HCT116 (cell line): Measurements from ENCODE around the gene CMIP. TPM values are rescaled to one million over a fixed set of nuclear protein-coding genes. Genes with fewer than 3 reads are reported as not detected.

Source experiments
- ATAC-seq: fragments of 200-7000 bp; cut with Tn5 transposase; 2 replicates; pipeline ENCODE4 v1.9.1; 2020; ENCODE audit warnings: mild to moderate bottlenecking, moderate library complexity
- BruUV-seq: library from RNA; stranded (reverse); fragments of 400-500 nt; replicated peaks from 2 replicates; lab custom pipeline; 2021; lab: Mats Ljungman, UMichigan
- CTCF ChIA-PET: fragments of 300-600 bp; sonication (Branson Sonifier 250); formaldehyde crosslinking; loops from one replicate; lab custom pipeline; 2021; ENCODE audit warnings: antibody characterized with exemption; lab: Charles Lee
- POLR2A ChIA-PET: fragments of 300-600, 350-600 bp; sonication (Branson Sonifier 250); formaldehyde crosslinking; loops from one replicate; lab custom pipeline; 2021; ENCODE audit warnings: antibody characterized with exemption; lab: Charles Lee
- RAD21 ChIA-PET, 2 experiments: fragments of 300-600 bp; sonication (Branson Sonifier 250); formaldehyde crosslinking; loops; one replicate each; lab custom pipeline; 2023; ENCODE audit warnings: low total read pairs in 2 of 2; ENCODE audit not compliant: uncharacterized antibody in 2 of 2, unreplicated experiment in 2 of 2, low non-redundant PET in 1 of 2; lab: Charles Lee
- DNase-seq: peaks from one replicate; pipeline ENCODE4 v3.0.0-alpha.2; 2010; ENCODE audit warnings: low read depth, low spot score
- H2AFZ ChIP-seq: fragments of 200-600 bp; shearing (Covaris generic), sonication (generic); 2 replicates; pipeline ENCODE4 v1.6.1; 2017; ENCODE audit warnings: low read depth, mixed run types, mixed read lengths, antibody characterized with exemption, low read length; ENCODE audit not compliant: poor library complexity, severe bottlenecking
- H3K27ac ChIP-seq: 2 replicates; pipeline ENCODE4 v1.5.1; 2012; ENCODE audit warnings: low read depth, low read length
- H3K27me3 ChIP-seq: fragments of 200-600 bp; sonication (generic); 2 replicates; pipeline ENCODE4 v1.6.1; 2016; ENCODE audit warnings: mixed run types, low read length, mixed read lengths; ENCODE audit not compliant: insufficient read depth
- H3K36me3 ChIP-seq, 2 experiments: fragments of 200-500 bp in 1 of 2; fragments of 200-600 bp in 1 of 2; sonication (Bioruptor generic) in 1 of 2; sonication (generic) in 1 of 2; 2 replicates each; pipeline versions ENCODE4 v1.5.1 to v1.6.1; 2014 to 2016; ENCODE audit warnings: low read length in 2 of 2, inconsistent platforms in 1 of 2, mixed read lengths in 1 of 2, mixed run types in 1 of 2; ENCODE audit not compliant: insufficient read depth in 2 of 2, control insufficient read depth in 1 of 2
- H3K4me1 ChIP-seq, 2 experiments: fragments of 200-600 bp in 1 of 2; sonication (generic) in 1 of 2; 2 replicates each; pipeline versions ENCODE4 v1.5.1 to v1.6.1; 2012 to 2017; ENCODE audit warnings: low read length in 2 of 2, inconsistent platforms in 1 of 2, mild to moderate bottlenecking in 1 of 2, mixed read lengths in 1 of 2, mixed run types in 1 of 2, moderate library complexity in 1 of 2; ENCODE audit not compliant: insufficient read depth in 2 of 2, control insufficient read depth in 1 of 2
- H3K4me2 ChIP-seq: fragments of 200-600 bp; sonication (generic); 2 replicates; pipeline ENCODE4 v1.6.1; 2017; ENCODE audit warnings: mixed run types, low read length, mixed read lengths
- H3K4me3 ChIP-seq, 2 experiments: fragments of 200-600 bp in 1 of 2; sonication (generic) in 1 of 2; replicated peaks in 1 of 2; 2 replicates each; pipeline ENCODE4 v1.5.1; 2011 to 2016; ENCODE audit warnings: low read length in 2 of 2, control low read depth in 1 of 2, low read depth in 1 of 2, mild to moderate bottlenecking in 1 of 2, mixed read lengths in 1 of 2, mixed run types in 1 of 2
- H3K79me2 ChIP-seq: fragments of 200-600 bp; sonication (generic); 2 replicates; pipeline ENCODE4 v1.6.1; 2017; ENCODE audit warnings: mild to moderate bottlenecking, mixed run types, low read length, moderate library complexity, mixed read lengths; ENCODE audit not compliant: insufficient read depth
- H3K9ac ChIP-seq: fragments of 200-600 bp; sonication (generic); 2 replicates; pipeline ENCODE4 v1.6.1; 2016; ENCODE audit warnings: low read length, mixed read lengths
- H3K9me2 ChIP-seq: fragments of 200-600 bp; sonication (generic), shearing (Covaris generic); 2 replicates; pipeline ENCODE4 v1.6.1; 2017; ENCODE audit warnings: mixed run types, mild to moderate bottlenecking, moderate library complexity; ENCODE audit not compliant: insufficient read depth
- H3K9me3 ChIP-seq, 2 experiments: fragments of 200-500 bp in 1 of 2; fragments of 200-600 bp in 1 of 2; sonication (Bioruptor generic) in 1 of 2; sonication (generic) in 1 of 2; 2 replicates each; pipeline ENCODE4 v1.6.1; 2014 to 2017; ENCODE audit warnings: low read length in 2 of 2, mixed read lengths in 2 of 2, inconsistent platforms in 1 of 2, low read depth in 1 of 2, mild to moderate bottlenecking in 1 of 2, mixed run types in 1 of 2, moderate library complexity in 1 of 2; ENCODE audit not compliant: control insufficient read depth in 1 of 2, insufficient read depth in 1 of 2
- H4K20me1 ChIP-seq: fragments of 200-600 bp; sonication (generic), shearing (Covaris generic); 2 replicates; pipeline ENCODE4 v1.6.1; 2017; ENCODE audit warnings: mixed run types, mild to moderate bottlenecking, moderate library complexity; ENCODE audit not compliant: insufficient read depth
- CBX3 ChIP-seq: IDR thresholded peaks from 2 replicates; pipeline ENCODE4 v1.6.1; 2012; ENCODE audit warnings: low read depth
- EGR1 ChIP-seq: IDR thresholded peaks from 2 replicates; pipeline ENCODE4 v1.6.1; 2012; ENCODE audit warnings: low read depth
- ELF1 ChIP-seq: IDR thresholded peaks from 2 replicates; pipeline ENCODE4 v1.6.1; 2012; ENCODE audit warnings: low read depth, borderline replicate concordance
- EZH2 ChIP-seq: fragments of 200-600 bp; sonication (generic); IDR thresholded peaks from 2 replicates; pipeline ENCODE4 v1.6.1; 2017; ENCODE audit warnings: antibody characterized with exemption, mixed run types
- FOSL1 ChIP-seq: IDR thresholded peaks from 2 replicates; pipeline ENCODE4 v1.6.1; 2012; ENCODE audit warnings: low read depth
- JUND ChIP-seq: IDR thresholded peaks from 2 replicates; pipeline ENCODE4 v1.6.1; 2012
- POLR2A ChIP-seq: IDR thresholded peaks from 2 replicates; pipeline ENCODE4 v1.7.0; 2011; ENCODE audit warnings: borderline replicate concordance; ENCODE audit not compliant: insufficient read depth, insufficient read length; ENCODE audit errors: extremely low read depth
- REST ChIP-seq: IDR thresholded peaks from 2 replicates; pipeline ENCODE4 v1.6.1; 2012; ENCODE audit warnings: low read depth
- SRF ChIP-seq: IDR thresholded peaks from 2 replicates; pipeline ENCODE4 v1.6.1; 2012; ENCODE audit warnings: low read depth
- TCF7L2 ChIP-seq: IDR thresholded peaks from 2 replicates; pipeline ENCODE4 v1.7.0; 2011; ENCODE audit warnings: borderline replicate concordance, inconsistent platforms; ENCODE audit not compliant: insufficient read depth, insufficient read length; ENCODE audit errors: extremely low read depth
- YY1 ChIP-seq: IDR thresholded peaks from 2 replicates; pipeline ENCODE4 v1.6.1; 2011; ENCODE audit warnings: low read length, low read depth, moderate library complexity, mild to moderate bottlenecking; ENCODE audit not compliant: insufficient replicate concordance; ENCODE audit errors: extremely low read depth
- ZFX ChIP-seq: fragments of 450-650 bp; IDR thresholded peaks from 2 replicates; pipeline ENCODE4 v1.6.1; 2017
- ZNF274 ChIP-seq: fragments of 200-500 bp; sonication (Bioruptor generic); IDR thresholded peaks from 2 replicates; pipeline ENCODE4 v1.6.1; 2014; ENCODE audit warnings: mild to moderate bottlenecking, low read depth, low read length, inconsistent platforms
- intact Hi-C: fragments of 100-400 bp; cut with micrococcal nuclease; formaldehyde crosslinking; loops from 2 replicates; pipeline ENCODE4 v1.10.0; 2022
- total RNA-seq: library from RNA; stranded (reverse); gene quantifications from one replicate; pipeline ENCODE4 v1.2.1, GENCODE V29; 2021; ENCODE audit not compliant: unreplicated experiment
- TF ChIP-seq, protein P1 (sequence below): IDR thresholded peaks from 2 replicates; pipeline ENCODE4 v1.6.1; 2012
- TF ChIP-seq, protein P2 (sequence below): IDR thresholded peaks from 2 replicates; pipeline ENCODE4 v1.6.1; 2012
- TF ChIP-seq, protein P3 (sequence below): IDR thresholded peaks from 2 replicates; pipeline ENCODE4 v1.6.1; 2011; ENCODE audit warnings: mild to moderate bottlenecking, low read length, moderate library complexity; ENCODE audit not compliant: insufficient replicate concordance; ENCODE audit errors: extremely low read depth

The CMIP gene
- total RNA-seq, 1 experiment from 2014 or later = 64.6 TPM

DNA sequence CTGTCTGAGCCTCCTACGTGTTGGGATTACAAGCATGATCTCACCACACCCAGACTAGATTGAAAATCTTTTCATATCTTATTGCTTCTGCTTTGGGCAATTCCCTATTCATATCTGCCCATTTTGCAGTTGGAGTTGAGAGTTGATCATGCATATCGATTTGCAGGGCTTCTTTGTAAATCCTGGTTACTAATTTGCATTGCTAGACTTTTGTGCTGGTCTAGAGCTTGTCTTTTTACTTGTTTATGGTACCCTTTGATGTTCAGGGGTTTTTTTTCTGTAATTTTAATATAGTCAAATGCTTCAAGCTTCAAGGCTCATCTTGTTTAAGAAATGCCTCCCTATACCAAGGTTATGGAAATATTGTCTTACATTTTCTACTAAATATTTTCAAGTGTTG is 23.5 kb upstream of the CMIP start:
- Histone ChIP-seq H4K20me1 (no peaks in the 10 kb centered on the region), H3K9ac (no peak overlapping the region), H3K4me1 (peaks cover 0 to 7% of the 10 kb centered on the region in 2 experiments; a peak in 1 of 4 replicates), H3K9me3 (no peaks in the 10 kb centered on the region), H3K4me2 (no peak overlapping the region), H3K36me3 (no peaks in the 10 kb centered on the region), H3K4me3 (no peak overlapping the region), H3K27me3 (no peaks in the 10 kb centered on the region), H2AFZ (no peak overlapping the region), H3K9me2 (no peaks in the 10 kb centered on the region), H3K79me2 (no peaks in the 10 kb centered on the region), H3K27ac (no peak overlapping the region)
- intact Hi-C loops = no loop called here
- ChIA-PET CTCF (interaction anchor here (0.6 to 1.2 kb wide), 2 partner anchors 10 to 15 kb away, joined by 3 to 4 read pairs; no protein-coding TSS in a partner anchor), POLR2A (no interaction called here), RAD21 (no interaction called here)
- TF ChIP-seq REST (no peak), FOSL1 (no peak), TCF7L2 (no peak), JUND (no peak), ZNF274 (no peak), POLR2A (no peak), SRF (no peak), EGR1 (no peak), CBX3 (no peak), YY1 (no peak), EZH2 (no peak), ZFX (no peak), ELF1 (no peak)
- TF ChIP-seq, protein P1, sequence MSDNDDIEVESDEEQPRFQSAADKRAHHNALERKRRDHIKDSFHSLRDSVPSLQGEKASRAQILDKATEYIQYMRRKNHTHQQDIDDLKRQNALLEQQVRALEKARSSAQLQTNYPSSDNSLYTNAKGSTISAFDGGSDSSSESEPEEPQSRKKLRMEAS = no peak
- TF ChIP-seq, protein P2, sequence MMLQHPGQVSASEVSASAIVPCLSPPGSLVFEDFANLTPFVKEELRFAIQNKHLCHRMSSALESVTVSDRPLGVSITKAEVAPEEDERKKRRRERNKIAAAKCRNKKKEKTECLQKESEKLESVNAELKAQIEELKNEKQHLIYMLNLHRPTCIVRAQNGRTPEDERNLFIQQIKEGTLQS = no peak
- TF ChIP-seq, protein P3, sequence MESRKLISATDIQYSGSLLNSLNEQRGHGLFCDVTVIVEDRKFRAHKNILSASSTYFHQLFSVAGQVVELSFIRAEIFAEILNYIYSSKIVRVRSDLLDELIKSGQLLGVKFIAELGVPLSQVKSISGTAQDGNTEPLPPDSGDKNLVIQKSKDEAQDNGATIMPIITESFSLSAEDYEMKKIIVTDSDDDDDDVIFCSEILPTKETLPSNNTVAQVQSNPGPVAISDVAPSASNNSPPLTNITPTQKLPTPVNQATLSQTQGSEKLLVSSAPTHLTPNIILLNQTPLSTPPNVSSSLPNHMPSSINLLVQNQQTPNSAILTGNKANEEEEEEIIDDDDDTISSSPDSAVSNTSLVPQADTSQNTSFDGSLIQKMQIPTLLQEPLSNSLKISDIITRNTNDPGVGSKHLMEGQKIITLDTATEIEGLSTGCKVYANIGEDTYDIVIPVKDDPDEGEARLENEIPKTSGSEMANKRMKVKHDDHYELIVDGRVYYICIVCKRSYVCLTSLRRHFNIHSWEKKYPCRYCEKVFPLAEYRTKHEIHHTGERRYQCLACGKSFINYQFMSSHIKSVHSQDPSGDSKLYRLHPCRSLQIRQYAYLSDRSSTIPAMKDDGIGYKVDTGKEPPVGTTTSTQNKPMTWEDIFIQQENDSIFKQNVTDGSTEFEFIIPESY = no peak
- no peak for DNase-seq
- BruUV-seq = no TSS peak
- no peak for ATAC-seq
